AG09309 (cell line): ENCODE data around the gene TMEM154.

ENCODE experiments used
- DNase-seq: peaks from one replicate; pipeline ENCODE4 v3.0.0-alpha.2; 2010; ENCODE audit warnings: low read depth
- H3K4me3 ChIP-seq: 2 replicates; pipeline ENCODE4 v1.5.1; 2011; ENCODE audit warnings: mild to moderate bottlenecking, low read depth, low read length, moderate library complexity; ENCODE audit not compliant: control insufficient read depth
- CTCF ChIP-seq: IDR thresholded peaks from 2 replicates; pipeline ENCODE4 v1.5.1; 2011; ENCODE audit warnings: mild to moderate bottlenecking, low read depth, low read length, inconsistent platforms; ENCODE audit not compliant: insufficient read depth, control insufficient read depth; ENCODE audit errors: missing control alignments

TMEM154 gene

GRCh38 chr4:152646221-152646620 is 33.6 kb downstream of the TMEM154 start:
- H3K4me3 ChIP-seq = no peak overlapping the region
- no peak for DNase-seq
- no peak for TF ChIP-seq CTCF

- TF ChIP-seq CTCF = no peak
- DNase-seq = no peak
- no peak overlapping the region for H3K4me3 ChIP-seq
Measured at GRCh38 chr4:152644130-152644529, 35.7 kb downstream of the TMEM154 start.

- TF ChIP-seq CTCF = no peak
- no peak overlapping the region for H3K4me3 ChIP-seq
- no peak for DNase-seq
Measured at GRCh38 chr4:152643153-152644035, 36.4 kb downstream of the TMEM154 start.

GRCh38 chr4:152640058-152640921 is 39.5 kb downstream of the TMEM154 start:
- DNase-seq = no peak
- peak; percentile 44 for TF ChIP-seq CTCF
- no peak overlapping the region for H3K4me3 ChIP-seq

GRCh38 chr4:152635851-152636250 is 43.9 kb downstream of the TMEM154 start:
- TF ChIP-seq CTCF = no peak
- DNase-seq = no peak
- no peak overlapping the region for H3K4me3 ChIP-seq

- TF ChIP-seq CTCF = no peak
- peak; percentile 10 for DNase-seq
- H3K4me3 ChIP-seq = no peak overlapping the region
Measured at GRCh38 chr4:152634110-152634760, 45.6 kb downstream of the TMEM154 start.
